HepG2 (cell line): Measurements from ENCODE around the gene GPR33. TPM values are rescaled to one million over a fixed set of nuclear protein-coding genes. Genes with fewer than 3 reads are reported as not detected.

Experiments
- ARID2 ChIP-seq: sonication (generic); formaldehyde crosslinking; IDR thresholded peaks from 2 replicates; pipeline ENCODE4 v1.8.1; 2022; ENCODE audit warnings: mild to moderate bottlenecking, missing genetic modification reagents, borderline replicate concordance
- ATF7-NPFF ChIP-seq: sonication (generic); formaldehyde crosslinking; IDR thresholded peaks from 2 replicates; pipeline ENCODE4 v1.8.1; 2023; ENCODE audit warnings: mild to moderate bottlenecking, low read depth, missing genetic modification reagents, moderate library complexity
- EED ChIP-seq: sonication (generic); formaldehyde crosslinking; IDR thresholded peaks from 2 replicates; pipeline ENCODE4 v1.5.0; 2020; ENCODE audit warnings: mild to moderate bottlenecking, missing genetic modification reagents
- HNRNPK ChIP-seq: fragments of 200-400 bp; formaldehyde crosslinking; IDR thresholded peaks from 2 replicates; pipeline ENCODE4 v1.6.1; 2018; ENCODE audit warnings: low read length, low read depth, moderate library complexity, mild to moderate bottlenecking; ENCODE audit not compliant: poor library complexity, severe bottlenecking
- KDM3A ChIP-seq: IDR thresholded peaks from 2 replicates; pipeline ENCODE4 v1.6.1; 2018; ENCODE audit warnings: low read depth, missing compliant biosample characterization
- MEIS1 ChIP-seq: sonication (generic); formaldehyde crosslinking; IDR thresholded peaks from 2 replicates; pipeline ENCODE4 v1.9.0; 2021; ENCODE audit warnings: mild to moderate bottlenecking, missing genetic modification reagents, moderate library complexity, borderline replicate concordance
- PAF1 ChIP-seq: IDR thresholded peaks from 2 replicates; pipeline ENCODE4 v1.6.1; 2016; ENCODE audit warnings: missing genetic modification reagents, missing compliant biosample characterization
- RBAK ChIP-seq: sonication (generic); formaldehyde crosslinking; IDR thresholded peaks from 2 replicates; pipeline ENCODE4 v1.5.1; 2020; ENCODE audit warnings: mild to moderate bottlenecking, missing genetic modification reagents
- SIX1 ChIP-seq: sonication (generic); formaldehyde crosslinking; IDR thresholded peaks from 2 replicates; pipeline ENCODE4 v1.4.0; 2020; ENCODE audit warnings: missing genetic modification reagents, borderline replicate concordance
- THYN1 ChIP-seq: sonication (generic); formaldehyde crosslinking; IDR thresholded peaks from 2 replicates; pipeline ENCODE4 v1.8.1; 2023; ENCODE audit warnings: low read depth, mild to moderate bottlenecking, moderate library complexity, missing genetic modification reagents, borderline replicate concordance
- ZNF235 ChIP-seq: sonication (generic); formaldehyde crosslinking; IDR thresholded peaks from 2 replicates; pipeline ENCODE4 v1.8.1; 2023; ENCODE audit warnings: mild to moderate bottlenecking, missing genetic modification reagents, borderline replicate concordance
- ZNF44 ChIP-seq: sonication (generic); formaldehyde crosslinking; IDR thresholded peaks from 2 replicates; pipeline ENCODE4 v1.5.1; 2020; ENCODE audit warnings: mild to moderate bottlenecking, missing genetic modification reagents
- ZNF446 ChIP-seq: sonication (generic); formaldehyde crosslinking; IDR thresholded peaks from 2 replicates; pipeline ENCODE4 v1.5.0; 2020; ENCODE audit warnings: mild to moderate bottlenecking, missing genetic modification reagents
- ZNF484 ChIP-seq: sonication (generic); formaldehyde crosslinking; IDR thresholded peaks from 2 replicates; pipeline ENCODE4 v1.5.1; 2020; ENCODE audit warnings: mild to moderate bottlenecking, low read depth, missing genetic modification reagents, borderline replicate concordance
- ZNF598 ChIP-seq: sonication (generic); formaldehyde crosslinking; IDR thresholded peaks from 2 replicates; pipeline ENCODE4 v1.5.1; 2020; ENCODE audit warnings: mild to moderate bottlenecking, missing genetic modification reagents, borderline replicate concordance
- ZNF772 ChIP-seq: sonication (generic); formaldehyde crosslinking; IDR thresholded peaks from 2 replicates; pipeline ENCODE4 v1.5.0; 2020; ENCODE audit warnings: mild to moderate bottlenecking, missing genetic modification reagents
- polyA plus RNA-seq, 8 experiments: library from polyadenylated mRNA; depleted of rRNA in 3 of 8; stranded (reverse) in 7 of 8; unstranded in 1 of 8; fragments of >200 nt; fragmentation: Illumina TruSeq in 4 of 8; extraction: Trizol in 4 of 8; gene quantifications; 2 replicates each; pipeline versions ENCODE4 v1.2.1 to v1.2.3, GENCODE V29; 2011 to 2016; ENCODE audit warnings: low read depth in 4 of 8, missing spikeins in 1 of 8, mixed read lengths in 1 of 8; ENCODE audit not compliant: insufficient read depth in 1 of 8
- total RNA-seq, 5 experiments: library from RNA; depleted of rRNA; stranded (reverse); fragments of >200 nt; fragmentation: Illumina TruSeq; extraction: Trizol; gene quantifications; 2 replicates each; pipeline ENCODE4 v1.2.3, GENCODE V29; 2016; ENCODE audit warnings: low read depth in 1 of 5
- TF ChIP-seq, protein P1 (sequence below): sonication (generic); formaldehyde crosslinking; IDR thresholded peaks from 2 replicates; pipeline ENCODE4 v1.4.0; 2020; ENCODE audit warnings: missing genetic modification reagents
- TF ChIP-seq, protein P2 (sequence below): sonication (generic); formaldehyde crosslinking; IDR thresholded peaks from 2 replicates; pipeline ENCODE4 v1.5.1; 2020; ENCODE audit warnings: mild to moderate bottlenecking, missing genetic modification reagents, moderate library complexity
- TF ChIP-seq, protein P3 (sequence below): sonication (generic); formaldehyde crosslinking; IDR thresholded peaks from 2 replicates; pipeline ENCODE4 v1.4.0; 2020; ENCODE audit warnings: mild to moderate bottlenecking, missing genetic modification reagents
- TF ChIP-seq, protein P4 (sequence below): IDR thresholded peaks from 2 replicates; pipeline ENCODE4 v1.6.1; 2016; ENCODE audit warnings: low read depth, missing genetic modification reagents, missing compliant biosample characterization
- TF ChIP-seq, protein P5 (sequence below): sonication (generic); formaldehyde crosslinking; IDR thresholded peaks from 2 replicates; pipeline ENCODE4 v1.5.1; 2020; ENCODE audit warnings: missing genetic modification reagents, mild to moderate bottlenecking, borderline replicate concordance

Gene GPR33
- total and polyA plus RNA-seq, 2 of the 13 experiments (the other 11 are each of a cell fraction or from before 2014, with no cell fraction given), result not detected

DNA sequence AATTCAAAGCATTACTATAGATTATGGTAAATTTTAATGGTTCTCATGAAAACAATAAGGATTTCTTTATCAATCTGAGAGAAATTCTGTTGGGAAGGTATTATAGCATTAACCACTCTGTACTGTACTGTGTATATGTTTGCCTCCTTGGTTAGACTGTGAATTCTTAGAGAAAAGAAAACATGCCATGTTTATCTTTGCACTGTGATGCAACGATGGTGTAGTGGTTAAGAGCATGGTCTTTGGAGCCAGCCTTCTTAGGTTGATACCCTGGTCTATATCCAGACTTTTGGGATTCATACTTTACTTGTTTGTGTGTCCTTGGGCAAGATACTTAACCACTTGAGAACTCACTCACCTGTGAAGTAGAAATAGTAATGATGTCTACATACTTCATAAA, 41.2 kb upstream of the GPR33 start (continued):
- TF ChIP-seq THYN1, result no peak
- no peak for TF ChIP-seq ARID2 (CRISPR knock-in tag)
- TF ChIP-seq PAF1 (CRISPR knock-in tag), result no peak
- TF ChIP-seq ZNF235, result no peak
- no peak for TF ChIP-seq EED (CRISPR knock-in tag)
- TF ChIP-seq, protein P1, sequence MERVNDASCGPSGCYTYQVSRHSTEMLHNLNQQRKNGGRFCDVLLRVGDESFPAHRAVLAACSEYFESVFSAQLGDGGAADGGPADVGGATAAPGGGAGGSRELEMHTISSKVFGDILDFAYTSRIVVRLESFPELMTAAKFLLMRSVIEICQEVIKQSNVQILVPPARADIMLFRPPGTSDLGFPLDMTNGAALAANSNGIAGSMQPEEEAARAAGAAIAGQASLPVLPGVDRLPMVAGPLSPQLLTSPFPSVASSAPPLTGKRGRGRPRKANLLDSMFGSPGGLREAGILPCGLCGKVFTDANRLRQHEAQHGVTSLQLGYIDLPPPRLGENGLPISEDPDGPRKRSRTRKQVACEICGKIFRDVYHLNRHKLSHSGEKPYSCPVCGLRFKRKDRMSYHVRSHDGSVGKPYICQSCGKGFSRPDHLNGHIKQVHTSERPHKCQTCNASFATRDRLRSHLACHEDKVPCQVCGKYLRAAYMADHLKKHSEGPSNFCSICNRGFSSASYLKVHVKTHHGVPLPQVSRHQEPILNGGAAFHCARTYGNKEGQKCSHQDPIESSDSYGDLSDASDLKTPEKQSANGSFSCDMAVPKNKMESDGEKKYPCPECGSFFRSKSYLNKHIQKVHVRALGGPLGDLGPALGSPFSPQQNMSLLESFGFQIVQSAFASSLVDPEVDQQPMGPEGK (CRISPR knock-in tag), result no peak
- no peak for TF ChIP-seq HNRNPK
- no peak for TF ChIP-seq RBAK (CRISPR knock-in tag)
- TF ChIP-seq, protein P2, sequence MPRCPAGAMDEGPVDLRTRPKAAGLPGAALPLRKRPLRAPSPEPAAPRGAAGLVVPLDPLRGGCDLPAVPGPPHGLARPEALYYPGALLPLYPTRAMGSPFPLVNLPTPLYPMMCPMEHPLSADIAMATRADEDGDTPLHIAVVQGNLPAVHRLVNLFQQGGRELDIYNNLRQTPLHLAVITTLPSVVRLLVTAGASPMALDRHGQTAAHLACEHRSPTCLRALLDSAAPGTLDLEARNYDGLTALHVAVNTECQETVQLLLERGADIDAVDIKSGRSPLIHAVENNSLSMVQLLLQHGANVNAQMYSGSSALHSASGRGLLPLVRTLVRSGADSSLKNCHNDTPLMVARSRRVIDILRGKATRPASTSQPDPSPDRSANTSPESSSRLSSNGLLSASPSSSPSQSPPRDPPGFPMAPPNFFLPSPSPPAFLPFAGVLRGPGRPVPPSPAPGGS (CRISPR knock-in tag), result no peak
- no peak for TF ChIP-seq KDM3A
- TF ChIP-seq SIX1 (CRISPR knock-in tag), result no peak
- TF ChIP-seq ZNF44 (CRISPR knock-in tag), result no peak
- TF ChIP-seq, protein P3, sequence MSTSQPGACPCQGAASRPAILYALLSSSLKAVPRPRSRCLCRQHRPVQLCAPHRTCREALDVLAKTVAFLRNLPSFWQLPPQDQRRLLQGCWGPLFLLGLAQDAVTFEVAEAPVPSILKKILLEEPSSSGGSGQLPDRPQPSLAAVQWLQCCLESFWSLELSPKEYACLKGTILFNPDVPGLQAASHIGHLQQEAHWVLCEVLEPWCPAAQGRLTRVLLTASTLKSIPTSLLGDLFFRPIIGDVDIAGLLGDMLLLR (CRISPR knock-in tag), result no peak
- TF ChIP-seq, protein P4, sequence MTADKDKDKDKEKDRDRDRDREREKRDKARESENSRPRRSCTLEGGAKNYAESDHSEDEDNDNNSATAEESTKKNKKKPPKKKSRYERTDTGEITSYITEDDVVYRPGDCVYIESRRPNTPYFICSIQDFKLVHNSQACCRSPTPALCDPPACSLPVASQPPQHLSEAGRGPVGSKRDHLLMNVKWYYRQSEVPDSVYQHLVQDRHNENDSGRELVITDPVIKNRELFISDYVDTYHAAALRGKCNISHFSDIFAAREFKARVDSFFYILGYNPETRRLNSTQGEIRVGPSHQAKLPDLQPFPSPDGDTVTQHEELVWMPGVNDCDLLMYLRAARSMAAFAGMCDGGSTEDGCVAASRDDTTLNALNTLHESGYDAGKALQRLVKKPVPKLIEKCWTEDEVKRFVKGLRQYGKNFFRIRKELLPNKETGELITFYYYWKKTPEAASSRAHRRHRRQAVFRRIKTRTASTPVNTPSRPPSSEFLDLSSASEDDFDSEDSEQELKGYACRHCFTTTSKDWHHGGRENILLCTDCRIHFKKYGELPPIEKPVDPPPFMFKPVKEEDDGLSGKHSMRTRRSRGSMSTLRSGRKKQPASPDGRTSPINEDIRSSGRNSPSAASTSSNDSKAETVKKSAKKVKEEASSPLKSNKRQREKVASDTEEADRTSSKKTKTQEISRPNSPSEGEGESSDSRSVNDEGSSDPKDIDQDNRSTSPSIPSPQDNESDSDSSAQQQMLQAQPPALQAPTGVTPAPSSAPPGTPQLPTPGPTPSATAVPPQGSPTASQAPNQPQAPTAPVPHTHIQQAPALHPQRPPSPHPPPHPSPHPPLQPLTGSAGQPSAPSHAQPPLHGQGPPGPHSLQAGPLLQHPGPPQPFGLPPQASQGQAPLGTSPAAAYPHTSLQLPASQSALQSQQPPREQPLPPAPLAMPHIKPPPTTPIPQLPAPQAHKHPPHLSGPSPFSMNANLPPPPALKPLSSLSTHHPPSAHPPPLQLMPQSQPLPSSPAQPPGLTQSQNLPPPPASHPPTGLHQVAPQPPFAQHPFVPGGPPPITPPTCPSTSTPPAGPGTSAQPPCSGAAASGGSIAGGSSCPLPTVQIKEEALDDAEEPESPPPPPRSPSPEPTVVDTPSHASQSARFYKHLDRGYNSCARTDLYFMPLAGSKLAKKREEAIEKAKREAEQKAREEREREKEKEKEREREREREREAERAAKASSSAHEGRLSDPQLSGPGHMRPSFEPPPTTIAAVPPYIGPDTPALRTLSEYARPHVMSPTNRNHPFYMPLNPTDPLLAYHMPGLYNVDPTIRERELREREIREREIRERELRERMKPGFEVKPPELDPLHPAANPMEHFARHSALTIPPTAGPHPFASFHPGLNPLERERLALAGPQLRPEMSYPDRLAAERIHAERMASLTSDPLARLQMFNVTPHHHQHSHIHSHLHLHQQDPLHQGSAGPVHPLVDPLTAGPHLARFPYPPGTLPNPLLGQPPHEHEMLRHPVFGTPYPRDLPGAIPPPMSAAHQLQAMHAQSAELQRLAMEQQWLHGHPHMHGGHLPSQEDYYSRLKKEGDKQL (CRISPR knock-in tag), result no peak
- TF ChIP-seq, protein P5, sequence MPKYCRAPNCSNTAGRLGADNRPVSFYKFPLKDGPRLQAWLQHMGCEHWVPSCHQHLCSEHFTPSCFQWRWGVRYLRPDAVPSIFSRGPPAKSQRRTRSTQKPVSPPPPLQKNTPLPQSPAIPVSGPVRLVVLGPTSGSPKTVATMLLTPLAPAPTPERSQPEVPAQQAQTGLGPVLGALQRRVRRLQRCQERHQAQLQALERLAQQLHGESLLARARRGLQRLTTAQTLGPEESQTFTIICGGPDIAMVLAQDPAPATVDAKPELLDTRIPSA (CRISPR knock-in tag), result no peak
- TF ChIP-seq ZNF484 (CRISPR knock-in tag), result no peak
- no peak for TF ChIP-seq ZNF772
- no peak for TF ChIP-seq MEIS1
- TF ChIP-seq ZNF446, result no peak
- TF ChIP-seq ATF7-NPFF (CRISPR knock-in tag), result no peak
- no peak for TF ChIP-seq ZNF598
